HL-60 (cell line): ENCODE data around the gene RNF224.

Source experiments
- CTCF ChIP-seq: IDR thresholded peaks from one replicate; pipeline ENCODE4 v1.5.1; 2011; ENCODE audit warnings: low read length, control low read depth, inconsistent platforms; ENCODE audit not compliant: insufficient read depth
- POLR2AphosphoS5 ChIP-seq: IDR thresholded peaks from 2 replicates; pipeline ENCODE4 v1.6.1; 2012; ENCODE audit warnings: low read depth

- no peak for TF ChIP-seq CTCF
- peak; percentile 73; the same call in 1 of the 2 replicates for TF ChIP-seq POLR2AphosphoS5
Observed at GRCh38 chr9:137276473-137277328, 49.4 kb downstream of the RNF224 start.
